ENCODE data around the gene GRID1. TPM values are rescaled to one million over a fixed set of nuclear protein-coding genes. Genes with fewer than 3 reads are reported as not detected.

GRID1 gene
- total RNA-seq, 1 experiment from 2014 or later = not detected

DNA sequence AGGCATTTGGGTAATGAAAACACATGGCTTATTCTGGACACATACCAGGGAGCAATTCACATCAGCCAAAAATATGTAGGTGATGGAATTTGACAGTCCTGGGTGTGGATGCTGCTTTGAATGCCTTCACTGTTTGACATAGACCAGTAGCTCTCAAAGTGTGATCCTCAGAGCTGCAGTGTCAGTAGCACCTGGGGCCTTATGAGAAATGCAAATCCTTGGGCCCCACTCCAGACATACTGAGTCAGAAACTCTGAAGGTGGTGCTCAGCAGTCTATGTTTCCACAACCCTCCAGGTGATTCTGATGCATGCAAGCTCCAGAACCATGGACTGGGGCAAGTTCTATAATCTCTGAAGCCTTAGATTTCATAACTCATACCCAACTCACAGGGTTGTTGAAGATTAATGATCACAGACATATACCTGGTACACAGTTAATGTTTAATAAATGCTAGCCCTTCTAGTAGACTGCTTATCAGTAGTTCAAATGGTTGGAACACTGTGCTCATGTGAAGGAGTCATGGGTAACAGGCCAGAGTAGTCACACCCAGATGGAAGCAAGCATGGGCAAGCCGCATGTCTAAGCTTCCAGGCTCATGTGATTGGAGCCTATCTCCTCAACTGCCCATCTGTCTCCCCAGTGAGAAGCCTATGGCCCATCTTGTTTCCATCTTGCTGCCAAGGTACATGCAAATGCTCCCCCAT, 715.7 kb downstream of the GRID1 start:
- H4K20me1 ChIP-seq (ENCODE audit: insufficient read depth) = no peaks in the 10 kb centered on the region
- no peaks in the 10 kb centered on the region for H3K9me2 ChIP-seq (ENCODE audit: insufficient read depth)
- no TSS peak for BruUV-seq (replicated peaks)
- ChIA-PET CTCF (no interaction called here), POLR2A (ENCODE audit: unreplicated experiment) (no interaction called here)
- no peak overlapping the region for H3K4me2 ChIP-seq
- no peak overlapping the region for H3K4me3 ChIP-seq
- no peaks in the 10 kb centered on the region for H3K79me2 ChIP-seq (ENCODE audit: low read depth)
- H3K36me3 ChIP-seq (ENCODE audit: low read depth) = no peaks in the 10 kb centered on the region
- H3F3A ChIP-seq (ENCODE audit: insufficient read depth, low read depth) = no peaks in the 10 kb centered on the region
- no peak overlapping the region for H3K27ac ChIP-seq
- no peak for DNase-seq
- no peaks in the 10 kb centered on the region for H3K4me1 ChIP-seq (replicated peaks; ENCODE audit: insufficient read depth)
- no peak for TF ChIP-seq CTCF (conservative IDR thresholded peaks at IDR 0.05)
- TF ChIP-seq EZH2 (IDR thresholded peaks at IDR 0.05; ENCODE audit: low read depth) = no peak
- no peaks in the 10 kb centered on the region for H3K27me3 ChIP-seq (ENCODE audit: insufficient read depth, low read depth)
- no peak overlapping the region for H2AFZ ChIP-seq
- H3K9me3 ChIP-seq (ENCODE audit: insufficient read depth, low read depth) = no peaks in the 10 kb centered on the region
- intact Hi-C loops (cut with micrococcal nuclease; ENCODE audit: unreplicated experiment) = no loop called here

- POLR2A ChIA-PET (ENCODE audit: unreplicated experiment) = no interaction called here
- TF ChIP-seq EZH2 (IDR thresholded peaks at IDR 0.05; ENCODE audit: low read depth) (no peak), CTCF (conservative IDR thresholded peaks at IDR 0.05) (no peak)
- H3K4me3 ChIP-seq = no peak overlapping the region
- no peaks in the 10 kb centered on the region for H3K27me3 ChIP-seq (ENCODE audit: insufficient read depth, low read depth)
- peaks cover 4% of the 10 kb centered on the region for H3K4me1 ChIP-seq (replicated peaks; ENCODE audit: insufficient read depth)
- peaks cover 3% of the 10 kb centered on the region; the same call in 1 of the 2 replicates for H3F3A ChIP-seq (ENCODE audit: insufficient read depth, low read depth)
- no peaks in the 10 kb centered on the region for H3K9me2 ChIP-seq (ENCODE audit: insufficient read depth)
- CTCF ChIA-PET = no interaction called here
- no peaks in the 10 kb centered on the region for H3K79me2 ChIP-seq (ENCODE audit: low read depth)
- BruUV-seq (replicated peaks) = no TSS peak
- no peak overlapping the region for H3K27ac ChIP-seq
- H4K20me1 ChIP-seq (ENCODE audit: insufficient read depth) = no peaks in the 10 kb centered on the region
- H3K36me3 ChIP-seq (ENCODE audit: low read depth) = no peaks in the 10 kb centered on the region
- H3K9me3 ChIP-seq (ENCODE audit: insufficient read depth, low read depth) = no peaks in the 10 kb centered on the region
- intact Hi-C loops (cut with micrococcal nuclease; ENCODE audit: unreplicated experiment) = no loop called here
- no peak overlapping the region for H3K4me2 ChIP-seq
- H2AFZ ChIP-seq = no peak overlapping the region
- DNase-seq = no peak
Observed at GRCh38 chr10:85649461-85649860, 717.1 kb downstream of the GRID1 start.

GRCh38 chr10:85648279-85648754, 718.3 kb downstream of the GRID1 start:
- Histone ChIP-seq H3K27ac (no peak overlapping the region), H2AFZ (no peak overlapping the region), H3K79me2 (ENCODE audit: low read depth) (no peaks in the 10 kb centered on the region), H3K4me3 (no peak overlapping the region), H3K9me2 (ENCODE audit: insufficient read depth) (no peaks in the 10 kb centered on the region), H3K4me1 (replicated peaks; ENCODE audit: insufficient read depth) (peaks cover 15% of the 10 kb centered on the region), H3K36me3 (ENCODE audit: low read depth) (no peaks in the 10 kb centered on the region), H3K27me3 (ENCODE audit: insufficient read depth, low read depth) (no peaks in the 10 kb centered on the region), H3K4me2 (no peak overlapping the region), H3K9me3 (ENCODE audit: insufficient read depth, low read depth) (no peaks in the 10 kb centered on the region), H4K20me1 (ENCODE audit: insufficient read depth) (no peaks in the 10 kb centered on the region), H3F3A (ENCODE audit: insufficient read depth, low read depth) (peaks cover 14% of the 10 kb centered on the region)
- no TSS peak for BruUV-seq (replicated peaks)
- DNase-seq = no peak
- no peak for TF ChIP-seq EZH2 (IDR thresholded peaks at IDR 0.05; ENCODE audit: low read depth)
- ChIA-PET POLR2A (ENCODE audit: unreplicated experiment) (no interaction called here), CTCF (no interaction called here)
- intact Hi-C loops (cut with micrococcal nuclease; ENCODE audit: unreplicated experiment) = no loop called here

GRCh38 chr10:85647741-85648140, 718.9 kb downstream of the GRID1 start:
- no peaks in the 10 kb centered on the region for H3K36me3 ChIP-seq (ENCODE audit: low read depth)
- H3K9me2 ChIP-seq (ENCODE audit: insufficient read depth) = no peaks in the 10 kb centered on the region
- H3K79me2 ChIP-seq (ENCODE audit: low read depth) = no peaks in the 10 kb centered on the region
- H3K27me3 ChIP-seq (ENCODE audit: insufficient read depth, low read depth) = no peaks in the 10 kb centered on the region
- H3K4me3 ChIP-seq = no peak overlapping the region
- ChIA-PET CTCF (no interaction called here), POLR2A (ENCODE audit: unreplicated experiment) (no interaction called here)
- H3K9me3 ChIP-seq (ENCODE audit: insufficient read depth, low read depth) = no peaks in the 10 kb centered on the region
- intact Hi-C loops (cut with micrococcal nuclease; ENCODE audit: unreplicated experiment) = no loop called here
- TF ChIP-seq CTCF (conservative IDR thresholded peaks at IDR 0.05) (no peak), EZH2 (IDR thresholded peaks at IDR 0.05; ENCODE audit: low read depth) (no peak)
- H2AFZ ChIP-seq = no peak overlapping the region
- H3K4me1 ChIP-seq (replicated peaks; ENCODE audit: insufficient read depth) = peaks cover 21% of the 10 kb centered on the region
- no peak overlapping the region for H3K27ac ChIP-seq
- no peak overlapping the region for H3K4me2 ChIP-seq
- peaks cover 19% of the 10 kb centered on the region for H3F3A ChIP-seq (ENCODE audit: insufficient read depth, low read depth)
- DNase-seq = no peak
- no TSS peak for BruUV-seq (replicated peaks)
- no peaks in the 10 kb centered on the region for H4K20me1 ChIP-seq (ENCODE audit: insufficient read depth)
